DOHH2 (cell line): ENCODE measurements around the gene PTPN21.

Experiments used
- CTCF ChIP-seq: fragments of 200-600 bp; sonication (generic); IDR thresholded peaks from one replicate; pipeline ENCODE4 v1.5.1; 2014; ENCODE audit warnings: antibody characterized with exemption, mild to moderate bottlenecking, low read depth, low read length; ENCODE audit not compliant: poor library complexity, severe bottlenecking
- EZH2phosphoT487 ChIP-seq: fragments of 200-600 bp; sonication (generic); IDR thresholded peaks from 2 replicates; pipeline ENCODE4 v1.6.1; 2017; ENCODE audit warnings: borderline replicate concordance, mild to moderate bottlenecking, antibody characterized with exemption, low read length, moderate library complexity, mixed read lengths

GRCh38 chr14:88439088-88439487 is 115.7 kb downstream of the PTPN21 start:
- TF ChIP-seq CTCF, result no peak
- no peak for TF ChIP-seq EZH2phosphoT487
